MCF 10A (cell line): Measurements from ENCODE around the gene IGF2BP3. TPM values are rescaled to one million over a fixed set of nuclear protein-coding genes. Genes with fewer than 3 reads are reported as not detected.
"Not testable (repeated sequence)": the region's sequence is repeated elsewhere in the genome, so short reads cannot be mapped to it uniquely, and the experiment has no call there.

Experiments
- Bru-seq: library from RNA; stranded (reverse); fragments of 400-500 nt; gene quantifications from one replicate; lab custom pipeline; 2021; lab: Mats Ljungman, UMichigan
- BruChase-seq, 2 experiments: library from RNA; stranded (reverse); fragments of 400-500 nt; gene quantifications; one replicate each; lab custom pipeline; 2021; lab: Mats Ljungman, UMichigan
- BruUV-seq: library from RNA; stranded (reverse); fragments of 400-500 nt; replicated peaks from 2 replicates; lab custom pipeline; 2021; lab: Mats Ljungman, UMichigan
- CTCF ChIA-PET: fragments of 300-600 bp; sonication (Branson Sonifier 250); formaldehyde crosslinking; extraction: SDS; loops from one replicate; lab custom pipeline; 2021; ENCODE audit warnings: antibody characterized with exemption, inconsistent platforms; lab: Yijun Ruan, JAX
- POLR2A ChIA-PET: fragments of 300-600, 350-650 bp; sonication (Branson Sonifier 250); formaldehyde crosslinking; extraction: SDS; loops from one replicate; lab custom pipeline; 2020; ENCODE audit warnings: antibody characterized with exemption, inconsistent platforms; lab: Yijun Ruan, JAX
- DNase-seq: peaks from one replicate; pipeline ENCODE4 v3.0.0-alpha.2; 2018; ENCODE audit not compliant: unreplicated experiment
- H3K27ac Mint-ChIP-seq: one replicate; pipeline ENCODE4 v1.8.0; 2022; ENCODE audit warnings: mild to moderate bottlenecking, low read depth, mixed read lengths; ENCODE audit not compliant: unreplicated experiment
- H3K27me3 Mint-ChIP-seq: one replicate; pipeline ENCODE4 v1.8.0; 2022; ENCODE audit warnings: mixed read lengths; ENCODE audit not compliant: insufficient read depth, unreplicated experiment
- H3K36me3 Mint-ChIP-seq: one replicate; pipeline ENCODE4 v1.8.0; 2022; ENCODE audit warnings: mild to moderate bottlenecking, moderate library complexity, mixed read lengths; ENCODE audit not compliant: insufficient read depth, unreplicated experiment
- H3K4me1 Mint-ChIP-seq: one replicate; pipeline ENCODE4 v1.8.0; 2022; ENCODE audit warnings: mixed read lengths; ENCODE audit not compliant: insufficient read depth, unreplicated experiment
- H3K4me3 Mint-ChIP-seq: one replicate; pipeline ENCODE4 v1.8.0; 2022; ENCODE audit warnings: mild to moderate bottlenecking, moderate library complexity, mixed read lengths; ENCODE audit not compliant: unreplicated experiment
- H3K9me3 Mint-ChIP-seq: one replicate; pipeline ENCODE4 v1.8.0; 2022; ENCODE audit warnings: mixed read lengths; ENCODE audit not compliant: unreplicated experiment
- intact Hi-C: fragments of 100-400 bp; cut with micrococcal nuclease; formaldehyde crosslinking; loops from 2 replicates; pipeline ENCODE4 v1.14.1; 2022
- long read RNA-seq: library from polyadenylated mRNA; stranded (forward); transcript quantifications from one replicate; pipeline ENCODE4 v2.0.0, GENCODE V29; 2022
- total RNA-seq: library from RNA; stranded (reverse); gene quantifications from 2 replicates; pipeline ENCODE4 v1.2.3, GENCODE V29; 2022
- TF ChIP-seq, protein P1 (sequence below): fragments of 200-600 bp; IDR thresholded peaks from one replicate; pipeline ENCODE4 v1.8.0; 2022; ENCODE audit warnings: antibody characterized with exemption, mild to moderate bottlenecking; ENCODE audit not compliant: unreplicated experiment

Gene IGF2BP3
- 27.0 and 29.8 TPM in 2 replicates for total RNA-seq
- Bru-seq, nascent RNA, result percentile 81 among the genes with signal in this experiment
- BruChase-seq, experiment 1, labeled RNA remaining after a 6-hour chase, result percentile 83 among the genes with signal in this experiment
- percentile 83 among the genes with signal in this experiment for BruChase-seq, experiment 2, labeled RNA remaining after a 2-hour chase
- long read RNA-seq, partial matches to known transcripts, result 1 of 3 reads
- long read RNA-seq, other reads (novel, unspliced or antisense), result 2 of 3 reads

DNA sequence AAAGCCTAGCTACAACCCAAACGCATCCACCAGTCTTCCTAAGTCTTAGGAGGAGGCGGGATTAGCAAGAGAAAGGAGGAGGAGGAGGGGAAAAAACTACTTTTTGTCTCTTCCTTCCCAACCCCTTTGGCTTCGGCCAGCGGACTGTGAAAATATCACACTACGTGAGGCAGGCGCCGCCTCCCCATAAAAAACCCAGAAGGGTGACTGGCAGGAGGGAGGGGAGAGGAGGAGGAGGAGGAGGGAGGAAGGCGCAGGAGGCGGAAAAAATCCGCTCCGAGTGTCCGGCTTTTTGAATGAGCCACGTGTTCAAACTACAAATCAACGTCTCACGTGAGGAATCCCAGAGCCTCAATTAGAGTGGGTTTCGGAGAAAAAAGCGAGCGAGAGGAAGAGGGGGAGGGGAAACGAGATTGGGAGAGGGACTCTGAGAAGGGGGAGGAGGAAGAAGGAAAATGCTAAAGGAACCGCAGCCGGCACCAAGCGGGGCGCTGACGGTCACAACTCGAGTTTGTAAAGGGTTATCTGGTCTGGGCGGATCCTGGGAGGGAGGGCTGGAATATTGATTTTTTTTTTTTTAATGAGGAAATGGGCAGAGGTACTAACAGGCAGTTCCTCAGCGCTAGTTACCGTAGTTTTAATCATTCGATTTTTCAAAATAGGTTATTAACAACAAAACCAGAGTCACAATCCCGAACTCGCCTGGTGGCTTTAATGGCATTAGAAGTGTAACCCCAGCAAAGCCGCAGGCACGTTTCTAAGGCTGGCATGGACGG, at the start of gene IGF2BP3:
TSS of gene IGF2BP3 (minus strand) at position 162 of the 776 bp plus-strand sequence. CDS start 381 bp downstream, outside the sequence.
- no TSS peak for BruUV-seq
- peak within 1 kb of the TSS; percentile 89 for H3K27ac Mint-ChIP-seq
- peak within 1 kb of the TSS; percentile 88 for H3K4me3 Mint-ChIP-seq
- peaks cover 6% of the 10 kb centered on the region for H3K36me3 Mint-ChIP-seq
- TF ChIP-seq, protein P1, sequence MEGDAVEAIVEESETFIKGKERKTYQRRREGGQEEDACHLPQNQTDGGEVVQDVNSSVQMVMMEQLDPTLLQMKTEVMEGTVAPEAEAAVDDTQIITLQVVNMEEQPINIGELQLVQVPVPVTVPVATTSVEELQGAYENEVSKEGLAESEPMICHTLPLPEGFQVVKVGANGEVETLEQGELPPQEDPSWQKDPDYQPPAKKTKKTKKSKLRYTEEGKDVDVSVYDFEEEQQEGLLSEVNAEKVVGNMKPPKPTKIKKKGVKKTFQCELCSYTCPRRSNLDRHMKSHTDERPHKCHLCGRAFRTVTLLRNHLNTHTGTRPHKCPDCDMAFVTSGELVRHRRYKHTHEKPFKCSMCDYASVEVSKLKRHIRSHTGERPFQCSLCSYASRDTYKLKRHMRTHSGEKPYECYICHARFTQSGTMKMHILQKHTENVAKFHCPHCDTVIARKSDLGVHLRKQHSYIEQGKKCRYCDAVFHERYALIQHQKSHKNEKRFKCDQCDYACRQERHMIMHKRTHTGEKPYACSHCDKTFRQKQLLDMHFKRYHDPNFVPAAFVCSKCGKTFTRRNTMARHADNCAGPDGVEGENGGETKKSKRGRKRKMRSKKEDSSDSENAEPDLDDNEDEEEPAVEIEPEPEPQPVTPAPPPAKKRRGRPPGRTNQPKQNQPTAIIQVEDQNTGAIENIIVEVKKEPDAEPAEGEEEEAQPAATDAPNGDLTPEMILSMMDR, result no peak
- H3K27me3 Mint-ChIP-seq, result peaks cover 27% of the 10 kb centered on the region
- peak; percentile 98 for DNase-seq
- CTCF ChIA-PET, result interaction anchor here (0.6 to 1.1 kb wide), 2 partner anchors 16 to 143 kb away, joined by 3 read pairs; no protein-coding TSS in a partner anchor
- peaks cover 8% of the 10 kb centered on the region for H3K4me1 Mint-ChIP-seq
- H3K9me3 Mint-ChIP-seq, result no peaks in the 10 kb centered on the region
- intact Hi-C loops, result loop anchor here (2.0 kb wide), 2 partner anchors 40 to 60 kb away; partner anchors contain the start of gene TRA2A
- POLR2A ChIA-PET, result interaction anchor here (0.6 to 1.5 kb wide), 8 partner anchors 19 to 172 kb away, joined by 3 to 12 read pairs (median 3); partner anchors contain the start of gene MALSU1

DNA sequence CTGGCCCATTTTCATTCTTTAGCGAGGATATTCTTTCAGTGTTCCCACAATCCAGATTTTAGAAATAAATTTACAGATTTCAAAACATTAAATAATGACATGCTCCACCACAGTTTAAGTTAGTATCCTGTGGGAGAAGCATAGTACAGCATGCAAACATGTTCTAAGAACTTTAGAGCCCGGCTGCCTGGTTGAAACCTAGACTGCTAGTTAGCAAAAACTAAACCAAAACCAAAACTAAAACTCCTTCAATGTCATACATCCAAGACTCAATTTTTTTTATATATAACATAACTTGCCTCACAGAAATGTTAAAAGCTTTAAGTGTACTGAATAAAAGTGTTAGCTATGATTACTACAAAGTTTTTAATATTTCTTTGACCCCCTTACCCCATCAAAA, 44.5 kb upstream of the IGF2BP3 start:
- H3K9me3 Mint-ChIP-seq, result no peaks in the 10 kb centered on the region

DNA sequence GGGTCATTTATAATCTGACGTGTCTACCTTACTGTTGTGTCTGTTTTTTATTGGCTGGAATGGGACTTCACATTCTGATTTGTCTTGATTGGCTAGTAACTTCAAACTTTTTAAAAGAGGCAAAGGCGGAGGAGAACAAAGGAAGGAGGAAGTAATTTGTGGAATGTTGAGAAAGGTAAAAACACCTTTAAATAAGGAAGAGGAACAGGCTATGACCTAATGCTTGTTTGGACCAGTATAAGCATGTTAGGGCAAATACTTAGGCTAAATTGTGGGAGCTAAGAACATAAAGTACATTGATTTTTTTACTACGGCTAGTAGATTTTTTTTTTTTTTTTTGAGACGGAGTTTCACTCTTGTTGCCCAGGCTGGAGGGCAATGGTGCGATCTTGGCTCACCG, 43.5 kb upstream of the IGF2BP3 start:
- H3K9me3 Mint-ChIP-seq, H3K4me3 Mint-ChIP-seq, H3K4me1 Mint-ChIP-seq, H3K27me3 Mint-ChIP-seq, BruUV-seq, DNase-seq, intact Hi-C loops: not testable (repeated sequence)
- ChIA-PET POLR2A (interaction anchor here (0.6 kb wide), 1 partner anchor 17 kb away, joined by 3 read pairs; no protein-coding TSS in a partner anchor), CTCF (interaction anchor here (0.7 to 1.2 kb wide), 3 partner anchors 10 to 703 kb away, joined by 4 to 6 read pairs (median 4); no protein-coding TSS in a partner anchor)
- Mint-ChIP-seq H3K36me3 (peaks cover 100% of the 10 kb centered on the region), H3K27ac (peak overlapping the region; percentile 80)

More for the DNA sequence above, 44.5 kb upstream of the IGF2BP3 start:
- intact Hi-C loops, result no loop called here
- ChIA-PET CTCF (interaction anchor here (0.6 kb wide), 1 partner anchor 27 kb away, joined by 3 read pairs; no protein-coding TSS in a partner anchor), POLR2A (no interaction called here)
- no peak for DNase-seq
- TF ChIP-seq, protein P1, result no peak
- peak overlapping the region; percentile 80 for H3K27ac Mint-ChIP-seq
- H3K36me3 Mint-ChIP-seq, result peaks cover 100% of the 10 kb centered on the region
- H3K4me3 Mint-ChIP-seq, result no peak overlapping the region
- H3K4me1 Mint-ChIP-seq, result peaks cover 6% of the 10 kb centered on the region
- BruUV-seq, result no TSS peak
- no peaks in the 10 kb centered on the region for H3K27me3 Mint-ChIP-seq

DNA sequence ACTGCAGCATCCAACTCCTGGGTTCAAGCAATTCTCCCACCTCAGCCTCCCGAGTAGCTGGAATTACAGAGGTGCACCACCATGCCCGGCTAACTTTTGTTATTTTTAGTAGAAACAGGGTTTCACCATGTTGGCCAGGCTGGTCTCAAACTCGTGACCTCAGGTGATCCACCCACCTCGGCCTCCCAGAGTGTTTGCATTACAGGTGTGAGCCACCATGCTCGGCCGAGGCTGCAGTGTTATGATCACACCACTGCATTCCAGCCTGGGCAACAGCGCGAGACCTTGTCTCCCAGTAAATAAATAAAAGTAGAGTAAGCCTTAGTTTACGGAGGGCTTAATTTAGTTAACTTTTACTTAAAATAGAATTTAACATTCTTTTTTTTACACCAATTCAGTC, 23.7 kb upstream of the IGF2BP3 start:
- BruUV-seq, result no TSS peak
- Mint-ChIP-seq H3K9me3 (no peaks in the 10 kb centered on the region), H3K36me3 (peaks cover 10% of the 10 kb centered on the region), H3K4me3 (no peak overlapping the region), H3K27me3 (no peaks in the 10 kb centered on the region), H3K4me1 (no peaks in the 10 kb centered on the region), H3K27ac (no peak overlapping the region)
- TF ChIP-seq, protein P1, result no peak
- ChIA-PET POLR2A (interaction anchor here (0.9 kb wide), 1 partner anchor 53 kb away, joined by 3 read pairs; no protein-coding TSS in a partner anchor), CTCF (interaction anchor here (1.2 kb wide), 1 partner anchor 31 kb away, joined by 3 read pairs; no protein-coding TSS in a partner anchor)
- intact Hi-C loops, result no loop called here
- no peak for DNase-seq
